GM10266 (cell line): ENCODE measurements around the gene KLHL29.

Experiments used
- DNase-seq: peaks from one replicate; pipeline ENCODE4 v3.0.0; 2012; ENCODE audit errors: extremely low spot score
- CTCF ChIP-seq: IDR thresholded peaks from 2 replicates; pipeline ENCODE4 v1.5.1; 2012; ENCODE audit warnings: mild to moderate bottlenecking, low read depth; ENCODE audit not compliant: control insufficient read depth, insufficient read depth; ENCODE audit errors: missing control alignments

Gene KLHL29

GRCh38 chr2:23662941-23663920, 278.3 kb downstream of the KLHL29 start:
- no peak for TF ChIP-seq CTCF
- DNase-seq: no peak

- no peak for DNase-seq
- TF ChIP-seq CTCF: no peak
These were observed 279.2 kb downstream of the KLHL29 start for GRCh38 chr2:23664066-23664788.

GRCh38 chr2:23666241-23666979, 281.4 kb downstream of the KLHL29 start:
- TF ChIP-seq CTCF: no peak
- no peak for DNase-seq

DNA sequence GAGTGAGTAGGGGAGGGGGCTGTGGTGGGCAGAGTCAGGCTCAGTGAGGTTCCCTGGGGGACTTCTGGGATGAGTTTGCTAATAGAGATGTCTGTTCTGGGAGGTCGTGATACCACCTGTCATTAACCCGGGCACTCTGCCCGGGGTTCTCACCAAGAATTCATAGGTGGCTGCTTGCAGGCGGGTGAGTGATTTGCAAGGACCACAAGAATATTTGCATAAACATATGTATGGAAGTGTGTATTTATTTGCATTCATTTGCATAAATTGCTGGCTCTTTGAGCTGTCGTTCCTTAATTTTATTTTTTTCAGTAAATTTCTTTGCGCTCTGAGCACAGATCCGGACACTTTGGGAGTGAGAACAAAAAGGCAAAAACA, 282.0 kb downstream of the KLHL29 start:
- DNase-seq: no peak
- no peak for TF ChIP-seq CTCF

DNA sequence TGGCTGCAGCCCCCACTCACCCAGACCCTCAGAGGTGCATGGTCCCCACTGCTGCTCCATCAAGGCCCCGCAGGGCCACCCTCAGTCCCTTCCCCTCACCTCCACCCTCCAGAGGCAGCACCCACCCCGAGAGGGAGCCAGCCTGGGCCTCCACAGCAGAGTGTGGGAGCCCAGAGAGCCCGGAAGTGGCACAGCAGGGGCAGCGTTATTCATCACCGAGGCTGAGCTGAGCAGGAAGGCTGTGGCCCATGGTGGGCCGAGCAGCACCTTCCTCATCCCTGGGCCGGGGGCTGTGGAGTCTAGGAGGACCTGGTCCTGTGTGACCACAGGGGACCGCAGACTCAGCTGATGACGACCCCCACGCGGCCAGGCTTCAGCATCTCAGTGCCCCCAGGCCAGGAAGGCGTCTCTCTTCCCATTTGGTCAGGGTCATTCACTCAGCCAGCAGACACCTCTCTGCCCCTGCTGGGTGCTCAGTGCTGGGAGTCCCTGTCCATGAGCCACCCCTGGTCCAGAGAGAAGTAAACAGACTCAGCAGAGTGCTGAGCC, 283.9 kb downstream of the KLHL29 start:
- TF ChIP-seq CTCF: no peak
- DNase-seq: no peak

DNA sequence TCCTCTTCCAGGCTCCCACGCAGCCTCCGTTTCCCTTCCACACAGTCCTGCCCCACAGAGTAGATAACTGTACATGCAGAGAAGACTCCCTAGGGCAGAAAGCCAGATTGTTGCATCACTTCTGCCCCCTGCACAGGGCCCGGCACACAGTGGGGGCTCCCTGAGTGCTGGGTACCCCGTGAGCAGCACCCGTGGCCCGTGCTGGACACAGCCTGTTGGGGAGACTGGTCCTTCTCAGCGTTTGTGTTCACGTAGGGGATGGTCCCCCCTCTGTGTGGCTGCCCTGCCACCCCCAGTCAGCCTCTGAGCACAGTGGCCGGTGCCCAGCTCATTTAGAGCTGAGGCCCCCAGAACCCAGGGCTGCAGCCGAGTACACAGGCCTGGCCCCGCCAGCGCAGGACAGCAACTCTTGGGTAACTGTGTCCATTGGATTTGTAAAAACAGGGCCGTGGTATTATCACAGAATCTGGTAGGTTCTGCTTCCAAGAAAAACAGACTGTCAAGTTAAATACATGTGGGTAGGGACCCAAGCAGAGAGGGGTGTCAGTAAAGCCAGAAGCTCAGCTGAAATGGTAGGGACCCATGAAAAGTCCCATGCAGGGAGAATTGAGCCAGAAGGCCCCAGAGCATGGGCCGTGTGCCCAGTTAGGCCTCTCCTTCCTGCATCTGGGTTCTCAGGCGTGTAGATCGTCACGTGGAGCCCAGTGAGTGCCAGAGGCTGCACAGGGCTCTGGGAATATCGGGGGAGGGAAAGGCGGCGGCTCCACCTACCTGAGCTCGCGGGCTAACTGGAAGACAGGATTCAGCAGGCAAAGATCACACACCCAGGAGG, 284.6 kb downstream of the KLHL29 start:
- DNase-seq: no peak
- TF ChIP-seq CTCF: no peak
